Stimulated activated CD4-positive, alpha-beta T cell treated with anti-CD3 and anti-CD28 coated beads, Interleukin-15, amount 100 ng/mL, for 24 hours (primary cell): ENCODE results near the gene SLC35E2B.
"Not testable (repeated sequence)": the region's sequence is repeated elsewhere in the genome, so short reads cannot be mapped to it uniquely, and the experiment has no call there.

ENCODE experiments used
- DNase-seq: peaks from one replicate; pipeline ENCODE4 v3.0.0-alpha.2; 2020

The SLC35E2B gene

GRCh38 chr1:1702506-1702905 lies 9.9 kb upstream of the SLC35E2B start:
- DNase-seq: not testable (repeated sequence)

- not testable (repeated sequence) for DNase-seq
Observed at GRCh38 chr1:1700557-1700956, 8.0 kb upstream of the SLC35E2B start.

- not testable (repeated sequence) for DNase-seq
Observed at GRCh38 chr1:1700067-1700466, 7.5 kb upstream of the SLC35E2B start.

GRCh38 chr1:1699061-1699460 lies 6.5 kb upstream of the SLC35E2B start:
- DNase-seq: not testable (repeated sequence)

GRCh38 chr1:1697358-1698183 lies 5.0 kb upstream of the SLC35E2B start:
- not testable (repeated sequence) for DNase-seq

- not testable (repeated sequence) for DNase-seq
Observed at GRCh38 chr1:1696431-1697357, 4.1 kb upstream of the SLC35E2B start.

GRCh38 chr1:1692324-1692713 lies 276 bp downstream of the SLC35E2B start:
- peak; percentile 84 for DNase-seq

- DNase-seq: not testable (repeated sequence)
Observed at GRCh38 chr1:1691443-1691842, 1.2 kb downstream of the SLC35E2B start.

- DNase-seq: not testable (repeated sequence)
Observed at GRCh38 chr1:1689526-1689925, 3.1 kb downstream of the SLC35E2B start.

GRCh38 chr1:1687846-1688245 lies 4.7 kb downstream of the SLC35E2B start:
- no peak for DNase-seq

GRCh38 chr1:1684031-1684681 lies 8.4 kb downstream of the SLC35E2B start:
- no peak for DNase-seq

GRCh38 chr1:1683104-1683905 lies 9.3 kb downstream of the SLC35E2B start:
- no peak for DNase-seq

GRCh38 chr1:1680912-1681273 lies 11.7 kb downstream of the SLC35E2B start:
- no peak for DNase-seq

GRCh38 chr1:1680031-1680911 lies 12.3 kb downstream of the SLC35E2B start:
- no peak for DNase-seq

GRCh38 chr1:1678581-1679380 lies 13.8 kb downstream of the SLC35E2B start:
- peak; percentile 74 for DNase-seq

GRCh38 chr1:1677718-1678580 lies 14.6 kb downstream of the SLC35E2B start:
- DNase-seq: peak; percentile 63

- not testable (repeated sequence) for DNase-seq
Observed at GRCh38 chr1:1676087-1676486, 16.5 kb downstream of the SLC35E2B start.

- DNase-seq: not testable (repeated sequence)
Observed at GRCh38 chr1:1675218-1675617, 17.4 kb downstream of the SLC35E2B start.

- not testable (repeated sequence) for DNase-seq
Observed at GRCh38 chr1:1674806-1675205, 17.8 kb downstream of the SLC35E2B start.
